ENCODE data around the gene TSR1.

DNA sequence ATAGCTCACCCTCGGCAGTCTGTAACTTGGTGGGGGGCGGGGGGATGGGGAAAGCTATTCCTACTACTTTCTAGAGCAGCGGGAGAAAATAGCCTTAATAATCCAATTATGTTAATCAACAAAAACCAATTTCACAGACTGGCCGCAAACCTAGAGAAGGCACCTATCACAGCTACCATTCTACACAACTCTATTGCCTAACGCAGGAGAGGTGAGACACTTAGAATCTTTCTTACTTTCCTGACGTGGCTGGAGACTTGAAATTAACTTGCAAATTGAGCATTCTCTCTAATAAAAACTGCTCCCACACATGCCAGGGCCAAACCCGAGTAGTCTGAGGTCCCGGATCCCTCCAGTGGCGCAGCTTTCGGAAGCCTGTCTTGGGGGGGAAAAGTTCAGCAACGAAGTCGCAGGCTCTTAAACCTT lies 33.5 kb downstream of the TSR1 start:
- TF ChIP-seq, protein P1, sequence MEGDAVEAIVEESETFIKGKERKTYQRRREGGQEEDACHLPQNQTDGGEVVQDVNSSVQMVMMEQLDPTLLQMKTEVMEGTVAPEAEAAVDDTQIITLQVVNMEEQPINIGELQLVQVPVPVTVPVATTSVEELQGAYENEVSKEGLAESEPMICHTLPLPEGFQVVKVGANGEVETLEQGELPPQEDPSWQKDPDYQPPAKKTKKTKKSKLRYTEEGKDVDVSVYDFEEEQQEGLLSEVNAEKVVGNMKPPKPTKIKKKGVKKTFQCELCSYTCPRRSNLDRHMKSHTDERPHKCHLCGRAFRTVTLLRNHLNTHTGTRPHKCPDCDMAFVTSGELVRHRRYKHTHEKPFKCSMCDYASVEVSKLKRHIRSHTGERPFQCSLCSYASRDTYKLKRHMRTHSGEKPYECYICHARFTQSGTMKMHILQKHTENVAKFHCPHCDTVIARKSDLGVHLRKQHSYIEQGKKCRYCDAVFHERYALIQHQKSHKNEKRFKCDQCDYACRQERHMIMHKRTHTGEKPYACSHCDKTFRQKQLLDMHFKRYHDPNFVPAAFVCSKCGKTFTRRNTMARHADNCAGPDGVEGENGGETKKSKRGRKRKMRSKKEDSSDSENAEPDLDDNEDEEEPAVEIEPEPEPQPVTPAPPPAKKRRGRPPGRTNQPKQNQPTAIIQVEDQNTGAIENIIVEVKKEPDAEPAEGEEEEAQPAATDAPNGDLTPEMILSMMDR (IDR thresholded peaks at IDR 0.05): no peak
- no peak for TF ChIP-seq POLR2A (IDR thresholded peaks at IDR 0.05)

Measured in lower leg skin (tissue), 3 donors.